Measurements from ENCODE around the gene GRK5.

- TF ChIP-seq ARNT (IDR thresholded peaks at IDR 0.05): no peak
- TF ChIP-seq BHLHE40 (IDR thresholded peaks at IDR 0.05; ENCODE audit: borderline replicate concordance): no peak
- TF ChIP-seq L3MBTL2 (conservative IDR thresholded peaks at IDR 0.05): no peak
Measured at GRCh38 chr10:119493155-119493554, 285.8 kb downstream of the GRK5 start.

Data from HEK293T (cell line).